Neural cell (in vitro differentiated cells): Measurements from ENCODE around the gene PDIA2. TPM values are rescaled to one million over a fixed set of nuclear protein-coding genes. Genes with fewer than 3 reads are reported as not detected.
A peak's percentile ranks its signal among the peaks of the same experiment; 100 is the strongest.

ENCODE experiments used
- H2AFZ ChIP-seq: fragments of 200-600, 300-800 bp; sonication (generic), shearing (Covaris generic); 2 replicates; pipeline ENCODE4 v1.6.0; 2014; ENCODE audit warnings: low read depth, mild to moderate bottlenecking, antibody characterized with exemption, low read length, moderate library complexity
- H3F3A ChIP-seq: fragments of 200-600 bp; shearing (Covaris generic); 2 replicates; pipeline ENCODE4 v1.6.1; 2016; ENCODE audit warnings: mild to moderate bottlenecking, moderate library complexity, mixed read lengths, antibody characterized with exemption, low read length; ENCODE audit not compliant: insufficient read depth, poor library complexity, severe bottlenecking
- H3K27ac ChIP-seq: fragments of 200-600, 300-800 bp; sonication (generic), shearing (Covaris generic); 2 replicates; pipeline ENCODE4 v1.5.1; 2014; ENCODE audit warnings: mild to moderate bottlenecking, low read length, moderate library complexity
- H3K27me3 ChIP-seq: fragments of 300-800, 200-600 bp; sonication (generic), shearing (Covaris generic); 2 replicates; pipeline ENCODE4 v1.6.0; 2014; ENCODE audit warnings: mild to moderate bottlenecking, low read depth, low read length, moderate library complexity; ENCODE audit not compliant: insufficient read depth
- H3K36me3 ChIP-seq: fragments of 300-800, 200-600 bp; sonication (generic), shearing (Covaris generic); 2 replicates; pipeline ENCODE4 v1.5.1; 2014; ENCODE audit warnings: mild to moderate bottlenecking, antibody characterized with exemption, low read length, moderate library complexity; ENCODE audit not compliant: insufficient read depth
- H3K4me2 ChIP-seq: fragments of 300-800, 200-600 bp; sonication (generic), shearing (Covaris generic); 2 replicates; pipeline ENCODE4 v1.6.0; 2014; ENCODE audit warnings: mild to moderate bottlenecking, low read length
- H3K4me3 ChIP-seq: fragments of 300-800, 200-600 bp; sonication (generic), shearing (Covaris generic); 2 replicates; pipeline ENCODE4 v1.5.1; 2014; ENCODE audit warnings: mild to moderate bottlenecking, low read length, moderate library complexity
- H3K79me2 ChIP-seq: fragments of 200-600 bp; shearing (Covaris generic); replicated peaks from 2 replicates; pipeline ENCODE4 v1.6.0; 2014; ENCODE audit warnings: mild to moderate bottlenecking, low read length, moderate library complexity; ENCODE audit not compliant: insufficient read depth
- H3K9ac ChIP-seq: fragments of 300-800, 200-600 bp; sonication (generic), shearing (Covaris generic); 2 replicates; pipeline ENCODE4 v1.6.1; 2016; ENCODE audit warnings: mild to moderate bottlenecking, low read length, mixed read lengths
- H3K9me2 ChIP-seq: fragments of 200-600 bp; shearing (Covaris generic); 2 replicates; pipeline ENCODE4 v1.6.1; 2016; ENCODE audit warnings: mild to moderate bottlenecking, low read length, mixed read lengths; ENCODE audit not compliant: insufficient read depth
- H3K9me3 ChIP-seq: fragments of 200-600, 300-800 bp; sonication (generic), shearing (Covaris generic); 2 replicates; pipeline ENCODE4 v1.6.1; 2016; ENCODE audit warnings: mild to moderate bottlenecking, mixed run types, low read length, moderate library complexity, mixed read lengths
- H4K20me1 ChIP-seq: fragments of 200-600 bp; shearing (Covaris generic); 2 replicates; pipeline ENCODE4 v1.6.1; 2016; ENCODE audit warnings: mild to moderate bottlenecking, mixed run types; ENCODE audit not compliant: insufficient read depth
- EP300 ChIP-seq: fragments of 450-650 bp; conservative IDR thresholded peaks from 2 replicates; pipeline ENCODE4 v1.6.1; 2014; ENCODE audit warnings: antibody characterized with exemption, mild to moderate bottlenecking, moderate library complexity; ENCODE audit not compliant: poor library complexity, severe bottlenecking
- EZH2 ChIP-seq: fragments of 200-600, 300-800 bp; shearing (Covaris generic), sonication (generic); IDR thresholded peaks from 2 replicates; pipeline ENCODE4 v1.6.1; 2014; ENCODE audit warnings: antibody characterized with exemption, low read length, borderline replicate concordance, mild to moderate bottlenecking; ENCODE audit not compliant: insufficient read depth, poor library complexity, severe bottlenecking
- MXI1 ChIP-seq: fragments of 450-650 bp; conservative IDR thresholded peaks from 2 replicates; pipeline ENCODE4 v1.6.1; 2014; ENCODE audit warnings: antibody characterized with exemption, mild to moderate bottlenecking; ENCODE audit not compliant: poor library complexity, severe bottlenecking
- POLR2AphosphoS5 ChIP-seq: IDR thresholded peaks from 2 replicates; pipeline ENCODE4 v1.6.1; 2012
- RAD21 ChIP-seq: fragments of 450-650 bp; conservative IDR thresholded peaks from 2 replicates; pipeline ENCODE4 v1.6.1; 2014; ENCODE audit warnings: antibody characterized with exemption, mild to moderate bottlenecking, moderate library complexity
- SMC3 ChIP-seq: fragments of 450-650 bp; conservative IDR thresholded peaks from 2 replicates; pipeline ENCODE4 v1.6.1; 2014; ENCODE audit warnings: antibody characterized with exemption, mild to moderate bottlenecking, moderate library complexity; ENCODE audit not compliant: poor library complexity
- TAF1 ChIP-seq: IDR thresholded peaks from 2 replicates; pipeline ENCODE4 v1.6.1; 2012; ENCODE audit warnings: low read depth
- polyA plus RNA-seq: library from polyadenylated mRNA; depleted of rRNA; stranded (reverse); fragments of >200 nt; gene quantifications from 2 replicates; pipeline ENCODE4 v1.2.3, GENCODE V29; 2014
- TF ChIP-seq, protein P1 (sequence below): IDR thresholded peaks from 2 replicates; pipeline ENCODE4 v1.6.1; 2012; ENCODE audit warnings: borderline replicate concordance
- TF ChIP-seq, protein P2 (sequence below): fragments of 450-650 bp; IDR thresholded peaks from 2 replicates; pipeline ENCODE4 v1.5.1; 2014; ENCODE audit warnings: antibody characterized with exemption, mild to moderate bottlenecking, moderate library complexity; ENCODE audit not compliant: poor library complexity, severe bottlenecking

The PDIA2 gene
- polyA plus RNA-seq, 1 donor from 2014 or later: 109 TPM

DNA sequence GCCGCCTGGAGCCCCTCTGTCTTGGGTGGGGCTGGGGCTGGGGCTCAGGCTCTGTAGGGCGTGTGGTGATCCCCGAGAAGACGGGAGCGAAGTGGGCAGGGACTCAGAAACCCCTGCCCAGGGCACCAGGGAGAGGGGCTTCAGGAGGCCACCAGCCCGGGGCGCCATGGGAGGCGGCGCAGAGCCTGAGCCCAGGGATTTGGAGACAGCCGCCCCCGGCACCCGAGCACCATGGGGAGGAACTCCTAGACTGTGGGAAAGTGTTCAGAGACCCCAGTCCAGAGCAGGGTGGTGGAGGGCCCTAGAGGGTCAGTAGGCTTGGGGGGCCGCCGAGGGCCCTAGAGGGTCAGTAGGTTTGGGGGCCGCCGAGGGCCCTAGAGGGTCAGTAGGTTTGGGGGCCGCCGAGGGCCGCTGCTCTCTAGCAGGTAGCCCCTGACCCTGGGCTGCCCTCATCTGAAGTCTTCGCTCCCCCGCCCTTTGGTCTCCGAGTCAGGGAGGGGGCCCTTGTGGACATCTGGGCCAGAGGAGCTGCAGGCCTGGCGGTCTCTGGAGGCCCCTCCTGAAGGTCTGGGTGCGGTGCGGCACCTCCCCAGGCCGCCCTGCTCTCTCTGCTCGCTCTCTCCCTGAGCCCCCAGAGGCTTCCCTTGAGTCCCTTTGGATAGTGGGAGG, 1.8 kb upstream of the PDIA2 start:
- Histone ChIP-seq H3F3A (no peaks in the 10 kb centered on the region), H3K27me3 (peaks cover 17% of the 10 kb centered on the region), H3K27ac (no peak overlapping the region), H3K79me2 (no peaks in the 10 kb centered on the region), H4K20me1 (no peaks in the 10 kb centered on the region), H3K9me3 (no peaks in the 10 kb centered on the region), H3K4me2 (peak overlapping the region; percentile 78), H3K36me3 (no peaks in the 10 kb centered on the region), H3K9me2 (no peaks in the 10 kb centered on the region), H2AFZ (peak overlapping the region; percentile 56), H3K4me3 (peak overlapping the region; percentile 86), H3K9ac (peak overlapping the region; percentile 82)
- no peak for TF ChIP-seq POLR2AphosphoS5
- no peak for TF ChIP-seq EZH2
- TF ChIP-seq, protein P1, sequence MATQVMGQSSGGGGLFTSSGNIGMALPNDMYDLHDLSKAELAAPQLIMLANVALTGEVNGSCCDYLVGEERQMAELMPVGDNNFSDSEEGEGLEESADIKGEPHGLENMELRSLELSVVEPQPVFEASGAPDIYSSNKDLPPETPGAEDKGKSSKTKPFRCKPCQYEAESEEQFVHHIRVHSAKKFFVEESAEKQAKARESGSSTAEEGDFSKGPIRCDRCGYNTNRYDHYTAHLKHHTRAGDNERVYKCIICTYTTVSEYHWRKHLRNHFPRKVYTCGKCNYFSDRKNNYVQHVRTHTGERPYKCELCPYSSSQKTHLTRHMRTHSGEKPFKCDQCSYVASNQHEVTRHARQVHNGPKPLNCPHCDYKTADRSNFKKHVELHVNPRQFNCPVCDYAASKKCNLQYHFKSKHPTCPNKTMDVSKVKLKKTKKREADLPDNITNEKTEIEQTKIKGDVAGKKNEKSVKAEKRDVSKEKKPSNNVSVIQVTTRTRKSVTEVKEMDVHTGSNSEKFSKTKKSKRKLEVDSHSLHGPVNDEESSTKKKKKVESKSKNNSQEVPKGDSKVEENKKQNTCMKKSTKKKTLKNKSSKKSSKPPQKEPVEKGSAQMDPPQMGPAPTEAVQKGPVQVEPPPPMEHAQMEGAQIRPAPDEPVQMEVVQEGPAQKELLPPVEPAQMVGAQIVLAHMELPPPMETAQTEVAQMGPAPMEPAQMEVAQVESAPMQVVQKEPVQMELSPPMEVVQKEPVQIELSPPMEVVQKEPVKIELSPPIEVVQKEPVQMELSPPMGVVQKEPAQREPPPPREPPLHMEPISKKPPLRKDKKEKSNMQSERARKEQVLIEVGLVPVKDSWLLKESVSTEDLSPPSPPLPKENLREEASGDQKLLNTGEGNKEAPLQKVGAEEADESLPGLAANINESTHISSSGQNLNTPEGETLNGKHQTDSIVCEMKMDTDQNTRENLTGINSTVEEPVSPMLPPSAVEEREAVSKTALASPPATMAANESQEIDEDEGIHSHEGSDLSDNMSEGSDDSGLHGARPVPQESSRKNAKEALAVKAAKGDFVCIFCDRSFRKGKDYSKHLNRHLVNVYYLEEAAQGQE: no peak
- no peak for TF ChIP-seq TAF1
- TF ChIP-seq RAD21: no peak
- TF ChIP-seq EP300: no peak
- TF ChIP-seq, protein P2, sequence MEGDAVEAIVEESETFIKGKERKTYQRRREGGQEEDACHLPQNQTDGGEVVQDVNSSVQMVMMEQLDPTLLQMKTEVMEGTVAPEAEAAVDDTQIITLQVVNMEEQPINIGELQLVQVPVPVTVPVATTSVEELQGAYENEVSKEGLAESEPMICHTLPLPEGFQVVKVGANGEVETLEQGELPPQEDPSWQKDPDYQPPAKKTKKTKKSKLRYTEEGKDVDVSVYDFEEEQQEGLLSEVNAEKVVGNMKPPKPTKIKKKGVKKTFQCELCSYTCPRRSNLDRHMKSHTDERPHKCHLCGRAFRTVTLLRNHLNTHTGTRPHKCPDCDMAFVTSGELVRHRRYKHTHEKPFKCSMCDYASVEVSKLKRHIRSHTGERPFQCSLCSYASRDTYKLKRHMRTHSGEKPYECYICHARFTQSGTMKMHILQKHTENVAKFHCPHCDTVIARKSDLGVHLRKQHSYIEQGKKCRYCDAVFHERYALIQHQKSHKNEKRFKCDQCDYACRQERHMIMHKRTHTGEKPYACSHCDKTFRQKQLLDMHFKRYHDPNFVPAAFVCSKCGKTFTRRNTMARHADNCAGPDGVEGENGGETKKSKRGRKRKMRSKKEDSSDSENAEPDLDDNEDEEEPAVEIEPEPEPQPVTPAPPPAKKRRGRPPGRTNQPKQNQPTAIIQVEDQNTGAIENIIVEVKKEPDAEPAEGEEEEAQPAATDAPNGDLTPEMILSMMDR: no peak
- no peak for TF ChIP-seq SMC3
- no peak for TF ChIP-seq MXI1

DNA sequence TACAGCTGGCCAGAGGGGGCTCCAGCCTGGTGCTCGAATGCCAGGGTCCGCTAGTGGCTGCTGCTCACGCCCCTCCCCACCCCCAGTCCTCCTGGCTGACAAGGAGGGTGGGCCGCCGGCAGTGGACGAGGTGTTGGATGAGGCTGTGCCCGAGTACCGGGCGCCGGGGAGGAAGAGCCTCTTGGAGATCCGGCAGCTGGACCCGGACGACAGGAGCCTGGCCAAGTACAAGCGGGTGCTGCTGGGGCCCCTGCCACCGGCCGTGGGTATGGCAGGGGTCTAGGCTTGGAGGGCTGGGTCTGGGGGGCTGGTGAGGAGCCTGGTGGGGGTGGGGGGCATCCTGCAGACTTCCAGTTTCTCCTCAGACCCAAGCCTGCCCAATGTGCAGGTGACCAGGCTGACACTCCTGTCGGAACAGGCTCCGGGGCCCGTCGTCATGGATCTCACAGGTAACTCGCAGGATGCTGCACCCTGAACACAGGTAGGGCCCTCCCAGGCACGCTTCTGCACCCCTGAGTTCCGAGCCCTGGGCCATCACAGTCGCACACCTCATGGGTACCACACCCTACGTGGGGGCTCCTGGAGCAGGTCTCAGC, 1.2 kb upstream of the PDIA2 start:
- Histone ChIP-seq H4K20me1 (no peaks in the 10 kb centered on the region), H3K9ac (peak overlapping the region; percentile 82), H3F3A (no peaks in the 10 kb centered on the region), H3K4me3 (peak overlapping the region; percentile 86), H3K4me2 (no peak overlapping the region), H3K9me2 (no peaks in the 10 kb centered on the region), H3K27me3 (peaks cover 12% of the 10 kb centered on the region), H3K79me2 (no peaks in the 10 kb centered on the region), H3K36me3 (peaks cover 4% of the 10 kb centered on the region), H3K9me3 (no peaks in the 10 kb centered on the region), H2AFZ (no peak overlapping the region), H3K27ac (no peak overlapping the region)
- TF ChIP-seq TAF1 (no peak), POLR2AphosphoS5 (no peak), SMC3 (no peak), EP300 (no peak)
